Fibroblast of pulmonary artery (primary cell): ENCODE data around the gene SLC19A1.

Experiments used
- DNase-seq: peaks from one replicate; pipeline ENCODE4 v3.0.0-alpha.2; 2010; ENCODE audit warnings: low read depth
- H3K4me3 ChIP-seq: replicated peaks from 2 replicates; pipeline ENCODE4 v1.5.1; 2011; ENCODE audit warnings: low read depth, mild to moderate bottlenecking, control low read depth, low read length, moderate library complexity
- CTCF ChIP-seq: IDR thresholded peaks from 2 replicates; pipeline ENCODE4 v1.5.1; 2011; ENCODE audit warnings: mild to moderate bottlenecking, control low read depth, low read length, inconsistent platforms; ENCODE audit errors: missing control alignments

SLC19A1 gene

GRCh38 chr21:45513003-45513717 lies 29.1 kb downstream of the SLC19A1 start:
- no peak for TF ChIP-seq CTCF
- no peak overlapping the region for H3K4me3 ChIP-seq

GRCh38 chr21:45512626-45513002 lies 29.6 kb downstream of the SLC19A1 start:
- no peak overlapping the region for H3K4me3 ChIP-seq
- no peak for TF ChIP-seq CTCF
- DNase-seq, result no peak

More at GRCh38 chr21:45513003-45513717, 29.1 kb downstream of the SLC19A1 start:
- DNase-seq, result no peak

GRCh38 chr21:45511661-45512431 lies 30.4 kb downstream of the SLC19A1 start:
- no peak overlapping the region for H3K4me3 ChIP-seq
- no peak for DNase-seq
- TF ChIP-seq CTCF, result no peak

- TF ChIP-seq CTCF, result no peak
- DNase-seq, result no peak
- no peak overlapping the region for H3K4me3 ChIP-seq
Measured at GRCh38 chr21:45511007-45511406, 31.2 kb downstream of the SLC19A1 start.

GRCh38 chr21:45510466-45510955 lies 31.7 kb downstream of the SLC19A1 start:
- TF ChIP-seq CTCF, result no peak
- H3K4me3 ChIP-seq, result no peak overlapping the region
- no peak for DNase-seq

- H3K4me3 ChIP-seq, result no peak overlapping the region
- no peak for DNase-seq
- TF ChIP-seq CTCF, result no peak
Measured at GRCh38 chr21:45509566-45510465, 32.4 kb downstream of the SLC19A1 start.
